Measurements from ENCODE around the gene ZBTB14.

ZBTB14 gene

GRCh38 chr18:5239447-5239846 is 56.1 kb downstream of the ZBTB14 start:
- Histone ChIP-seq H3K4me1 (ENCODE audit: control insufficient read depth in 1 of 2, insufficient read depth in 2 of 2, low read length in 2 of 2) (peaks cover 4 to 36% of the 10 kb centered on the region in 2 donors), H3K4me3 (ENCODE audit: low read depth in 1 of 2, low read length in 2 of 2) (peak overlapping the region; percentile 78 to 94), H3K9me3 (ENCODE audit: control insufficient read depth in 1 of 2, low read length in 2 of 2) (no peaks in the 10 kb centered on the region), H3K36me3 (ENCODE audit: control insufficient read depth in 1 of 2, insufficient read depth in 2 of 2, low read length in 2 of 2) (peaks cover 5 to 43% of the 10 kb centered on the region in 2 donors), H3K27me3 (ENCODE audit: low read depth, low read length) (no peaks in the 10 kb centered on the region), H3K27ac (ENCODE audit: low read length) (peak overlapping the region; percentile 94)

Measured in muscle layer of duodenum (tissue), 2 donors.